Muscle of back (tissue), 11 donors: ENCODE results near the gene UXS1. TPM values are rescaled to one million over a fixed set of nuclear protein-coding genes. Genes with fewer than 3 reads are reported as not detected.
"Not testable (repeated sequence)": the region's sequence is repeated elsewhere in the genome, so short reads cannot be mapped to it uniquely, and the experiment has no call there.

ENCODE experiments used
- DNase-seq, 3 donors: peaks; one replicate each; pipeline versions ENCODE4 v3.0.0 to v3.0.0-alpha.2; 2013
- polyA plus RNA-seq, 10 donors: library from polyadenylated mRNA; unstranded; fragments of 120-200 nt; gene quantifications; one replicate each; pipeline ENCODE4 v1.2.1, GENCODE V29; 2013; ENCODE audit not compliant: insufficient read length in 10 of 10

UXS1 gene
- polyA plus RNA-seq, 10 donors = 34.9 to 45.3 (median 38.2) TPM

DNA sequence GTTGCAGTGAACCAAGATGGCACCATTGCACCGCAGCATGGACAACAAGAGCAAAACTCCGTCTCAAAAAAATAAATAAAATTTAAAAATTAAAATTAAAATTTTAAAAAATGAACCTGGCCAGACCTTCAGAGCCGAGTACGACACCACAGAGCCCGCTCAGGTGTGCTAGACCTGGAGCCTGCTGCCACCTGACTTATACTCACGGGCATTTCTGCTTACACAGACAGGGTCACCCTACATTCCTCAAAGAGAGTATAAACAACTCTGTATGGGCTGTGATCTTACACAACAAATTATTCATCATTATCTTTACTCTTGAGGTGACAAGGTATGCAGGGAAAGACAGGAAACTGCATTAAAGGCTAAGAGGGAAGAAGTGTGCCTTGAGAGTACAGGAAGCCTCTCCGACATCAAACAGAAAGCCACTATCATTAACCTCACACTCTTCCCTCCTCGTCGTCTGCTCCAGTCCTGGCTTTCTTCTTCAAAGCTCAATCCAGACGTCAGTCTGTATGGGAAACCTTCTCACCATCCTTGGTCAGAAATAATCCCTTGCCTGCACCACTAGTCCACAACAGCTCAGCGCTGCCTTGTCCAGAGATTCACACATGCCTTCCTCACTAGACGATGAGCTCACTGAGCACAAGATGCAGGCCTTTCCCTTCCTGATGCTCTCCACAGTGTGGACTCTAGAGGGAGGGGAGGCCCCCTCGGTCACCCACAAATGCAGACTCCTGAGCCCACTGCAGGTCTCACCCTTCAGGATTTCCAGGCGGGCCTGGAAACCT lies 56.2 kb downstream of the UXS1 start:
- DNase-seq = no peak

DNA sequence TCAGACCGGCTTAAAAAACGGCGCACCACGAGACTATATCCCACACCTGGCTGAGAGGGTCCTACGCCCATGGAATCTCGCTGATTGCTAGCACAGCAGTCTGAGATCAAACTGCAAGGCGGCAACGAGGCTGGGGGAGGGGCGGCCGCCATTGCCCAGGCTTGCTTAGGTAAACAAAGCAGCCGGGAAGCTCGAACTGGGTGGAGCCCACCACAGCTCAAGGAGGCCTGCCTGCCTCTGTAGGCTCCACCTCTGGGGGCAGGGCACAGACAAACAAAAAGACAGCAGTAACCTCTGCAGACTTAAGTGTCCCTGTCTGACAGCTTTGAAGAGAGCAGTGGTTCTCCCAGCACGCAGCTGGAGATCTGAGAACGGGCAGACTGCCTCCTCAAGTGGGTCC lies 62.9 kb downstream of the UXS1 start:
- not testable (repeated sequence) for DNase-seq

DNA sequence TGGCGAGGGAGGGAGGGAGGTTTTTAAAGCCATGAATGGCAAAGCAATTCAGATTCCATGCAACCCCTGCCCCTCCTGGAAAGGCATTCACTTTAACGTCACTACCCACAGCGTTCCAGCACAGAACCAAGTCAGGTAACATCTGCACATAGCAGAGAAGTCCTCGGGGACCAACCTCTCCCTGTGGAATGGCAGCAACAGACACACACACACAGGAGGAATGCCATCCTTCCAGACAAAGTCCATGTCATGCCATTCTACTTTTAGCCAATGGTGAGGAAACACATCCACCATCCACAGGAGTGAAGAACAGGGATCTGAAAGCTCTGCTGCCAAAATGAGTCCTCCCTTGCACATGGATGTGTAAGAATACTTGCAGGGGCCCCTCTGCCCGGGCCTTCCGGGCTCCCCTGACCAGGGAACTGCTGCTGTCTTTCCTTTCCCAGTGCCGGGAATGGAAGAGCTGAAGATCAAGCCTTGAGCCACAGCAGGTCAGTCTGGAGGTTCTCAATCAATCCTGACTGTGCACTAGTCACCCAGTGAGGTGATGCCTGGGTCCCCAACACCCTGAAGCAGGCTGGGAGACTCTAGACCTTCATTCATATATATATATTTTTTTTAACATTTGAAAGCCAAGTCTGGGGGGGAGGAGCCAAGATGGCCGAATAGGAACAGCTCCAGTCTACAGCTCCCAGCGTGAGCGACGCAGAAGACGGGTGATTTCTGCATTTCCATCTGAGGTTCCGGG lies 63.7 kb downstream of the UXS1 start:
- no peak for DNase-seq

DNA sequence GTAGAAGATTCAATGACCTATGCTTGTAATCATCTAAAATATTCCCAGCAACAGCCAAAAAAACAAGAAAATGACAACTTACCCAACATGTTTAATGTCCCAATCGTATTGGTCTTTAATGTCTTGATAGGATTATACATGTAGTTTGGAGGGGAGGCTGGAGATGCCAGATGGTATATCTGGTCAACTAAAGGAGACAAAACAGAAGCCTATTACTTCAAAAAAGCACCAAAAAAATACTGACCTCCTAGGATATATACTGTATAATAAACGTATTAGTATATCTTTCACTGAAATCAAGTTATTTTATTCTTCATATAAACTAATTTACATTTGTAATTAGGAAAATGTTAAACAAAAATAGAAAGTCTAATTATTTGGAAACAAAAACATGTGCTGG lies 64.5 kb downstream of the UXS1 start:
- DNase-seq = no peak

DNA sequence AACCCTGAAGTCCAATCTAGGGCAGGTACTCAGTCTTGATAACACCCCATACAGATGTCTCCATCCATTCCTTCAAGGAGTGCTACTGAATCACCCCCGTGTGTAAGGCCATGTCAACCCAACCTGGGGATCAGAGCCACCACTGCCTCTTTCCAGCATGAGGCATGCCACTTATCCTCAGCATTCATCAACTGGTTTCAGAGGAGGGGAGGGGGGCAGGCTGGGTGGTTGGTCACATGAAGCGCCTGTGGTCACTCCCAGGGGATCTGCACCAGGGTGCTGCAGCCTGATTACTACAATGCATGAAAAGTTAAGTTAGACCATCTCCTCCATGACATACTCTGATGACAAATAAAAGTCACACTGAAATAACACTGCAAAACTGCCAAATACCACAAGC lies 65.0 kb downstream of the UXS1 start:
- no peak for DNase-seq

DNA sequence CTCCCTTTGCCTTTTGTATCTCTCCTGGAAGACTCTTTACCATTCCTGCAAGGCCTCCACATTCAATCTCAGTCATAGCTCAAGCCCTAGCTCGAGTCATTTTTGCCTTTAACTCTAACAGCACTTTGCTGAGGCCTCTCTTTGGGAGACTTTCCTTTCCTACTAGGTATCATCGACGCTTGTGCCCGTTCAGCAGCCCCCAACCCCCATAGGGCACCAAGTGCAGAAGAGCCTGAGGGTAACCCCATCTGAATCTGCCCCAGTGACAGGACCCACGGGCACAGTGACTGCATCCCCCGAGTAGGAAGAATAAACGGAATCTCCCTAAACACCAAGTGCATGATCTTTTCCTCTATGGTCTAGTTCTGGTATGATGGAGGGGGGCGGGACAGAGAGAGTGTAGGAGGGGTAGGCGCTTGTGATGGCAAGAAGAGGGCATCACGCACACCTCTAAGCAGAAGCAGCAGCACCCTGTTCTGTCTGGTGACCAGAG lies 66.3 kb downstream of the UXS1 start:
- no peak for DNase-seq

DNA sequence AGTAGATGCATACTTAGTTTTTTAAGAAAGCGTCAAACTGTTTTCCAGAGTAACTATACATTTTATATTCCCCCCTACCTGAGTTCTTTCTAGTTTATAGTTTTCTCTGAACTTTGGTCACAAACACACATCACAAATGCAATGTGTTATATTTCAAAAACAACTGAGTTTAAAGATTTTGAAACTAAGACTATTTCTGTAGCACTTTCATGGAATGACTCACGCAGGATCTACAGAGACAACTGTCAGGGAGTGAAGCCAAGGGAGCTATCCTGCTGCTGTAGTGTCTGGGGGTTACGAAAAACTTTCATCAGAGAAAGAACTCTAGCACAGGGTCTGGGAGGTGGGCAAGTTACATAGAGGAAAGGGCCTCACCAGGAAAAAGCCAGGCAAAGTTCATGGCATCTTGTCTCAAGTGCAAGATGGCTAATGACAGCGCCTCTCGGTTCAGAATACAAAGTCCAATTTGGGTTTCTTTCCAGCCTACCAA lies 66.8 kb downstream of the UXS1 start:
- peak in 1 of 3 donors; percentile 51 for DNase-seq

DNA sequence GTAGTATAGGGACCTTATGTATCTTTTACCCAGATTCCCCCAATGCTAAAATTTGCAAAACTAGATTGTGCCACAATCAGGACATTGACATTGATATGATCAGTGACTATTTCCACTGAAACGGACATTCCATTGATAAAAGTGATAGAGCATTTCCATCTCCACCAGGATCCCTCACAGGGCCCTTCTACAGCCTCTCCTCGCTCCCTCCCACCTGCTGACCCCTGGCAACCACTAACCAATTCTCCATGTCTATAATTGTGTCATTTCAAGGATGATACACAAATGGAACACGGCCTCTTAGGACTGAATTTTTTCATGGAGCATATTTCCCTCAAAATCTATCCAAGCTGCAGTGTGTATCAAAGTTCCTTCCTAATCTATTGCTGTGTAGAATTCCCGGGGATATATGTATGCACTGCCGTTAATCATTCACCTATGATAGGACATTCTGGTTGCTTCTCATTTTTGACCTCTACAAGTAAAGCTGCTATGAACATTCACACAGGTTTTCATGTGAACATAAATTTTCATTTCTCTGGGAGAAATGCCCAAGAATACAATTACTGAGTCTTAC lies 67.3 kb downstream of the UXS1 start:
- DNase-seq = no peak

DNA sequence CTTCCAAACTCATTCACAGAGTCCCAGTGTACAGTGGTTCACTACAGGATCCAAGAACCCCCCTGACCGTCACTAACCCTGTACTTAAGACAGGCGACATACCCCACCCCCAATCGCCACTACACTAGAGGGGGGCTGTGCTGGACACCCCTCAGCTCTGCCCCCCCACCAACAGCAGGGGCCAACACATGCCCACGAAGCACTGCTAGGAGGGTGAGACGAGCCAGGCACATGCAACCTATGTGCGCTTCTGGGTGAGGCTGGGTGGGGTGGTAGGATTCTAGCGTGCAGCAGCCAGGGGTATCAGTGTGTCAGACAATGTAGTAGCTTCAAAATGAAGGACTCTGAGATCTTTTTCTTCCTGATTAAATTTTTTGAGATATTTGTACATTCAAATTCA lies 67.8 kb downstream of the UXS1 start:
- no peak for DNase-seq

DNA sequence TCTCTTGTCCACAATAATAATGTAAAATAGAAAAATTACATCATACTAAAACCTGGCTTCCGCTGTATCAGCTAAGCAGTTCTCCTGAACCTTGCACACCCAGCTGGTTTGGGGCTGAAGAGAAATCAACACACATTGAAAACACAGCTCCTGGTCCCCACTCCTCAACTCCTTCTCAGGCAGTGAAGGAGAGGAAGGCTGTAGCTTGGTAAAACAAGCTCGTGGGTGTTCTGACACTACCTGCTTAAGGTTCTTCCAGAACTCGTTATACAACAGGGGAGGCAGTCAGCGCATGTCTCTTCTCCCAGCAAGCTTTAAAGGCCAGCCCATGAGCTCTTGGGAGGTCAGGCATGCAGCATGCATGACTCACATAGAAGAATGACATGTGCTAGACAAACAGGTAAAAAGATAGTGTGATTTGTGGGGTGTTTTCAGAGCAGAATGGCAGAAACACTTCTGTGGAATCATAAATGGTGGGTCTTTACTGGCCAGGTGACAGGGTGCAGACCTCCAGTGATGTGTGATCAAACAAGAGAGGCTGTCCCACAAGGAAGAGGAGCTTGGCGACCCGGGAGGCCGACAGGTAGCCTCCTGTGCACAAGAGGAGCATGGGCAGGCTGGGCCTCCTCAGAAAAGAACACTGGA lies 69.1 kb downstream of the UXS1 start:
- no peak for DNase-seq

DNA sequence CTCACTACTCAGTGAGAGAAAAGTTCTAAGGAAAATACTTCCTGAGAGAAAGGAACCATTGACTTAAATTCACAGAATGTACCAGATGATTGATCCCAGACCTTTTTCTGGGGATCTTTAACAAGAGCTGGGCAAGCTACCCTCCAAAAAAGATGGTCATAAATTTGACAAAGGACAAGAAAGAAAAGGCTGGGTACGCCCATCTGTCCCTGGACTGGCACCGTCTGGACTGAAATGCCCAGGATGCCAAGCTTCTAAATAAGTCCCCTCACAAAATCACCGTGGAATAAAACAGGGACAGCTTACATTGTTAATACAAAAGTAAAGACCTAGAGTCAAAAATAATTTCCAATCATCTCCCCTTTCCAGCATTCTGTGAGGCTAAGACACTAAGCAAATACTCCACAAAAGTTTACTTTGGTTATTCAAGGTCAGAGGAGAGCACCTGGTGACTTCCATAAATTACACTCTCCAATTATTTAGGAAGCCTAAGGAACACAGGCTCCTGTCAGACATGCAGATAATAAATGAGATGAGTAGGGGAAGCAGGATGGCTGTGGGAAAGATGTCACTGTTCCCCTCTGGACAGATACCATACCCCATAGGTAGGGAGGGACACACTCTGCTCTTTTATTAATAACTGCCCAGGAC lies 69.9 kb downstream of the UXS1 start:
- DNase-seq = no peak

DNA sequence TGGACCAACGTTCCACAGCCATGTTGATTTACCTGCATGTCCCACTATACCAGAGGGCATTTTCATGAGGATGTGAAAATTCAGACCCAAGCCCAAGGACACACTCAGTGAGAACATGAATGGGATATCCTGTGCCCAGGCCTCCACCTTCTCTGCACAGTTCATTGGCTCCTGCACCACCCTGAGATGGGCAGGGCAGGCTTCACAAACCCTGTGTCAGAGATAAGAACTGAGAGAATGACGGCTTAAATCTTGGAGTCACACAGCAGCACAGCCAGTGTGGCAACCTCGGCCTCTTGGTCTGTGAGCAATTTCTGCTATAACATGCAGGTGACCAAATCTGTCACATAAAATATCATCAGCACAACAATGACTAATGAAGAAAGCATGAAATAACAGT lies 71.9 kb downstream of the UXS1 start:
- DNase-seq = no peak

DNA sequence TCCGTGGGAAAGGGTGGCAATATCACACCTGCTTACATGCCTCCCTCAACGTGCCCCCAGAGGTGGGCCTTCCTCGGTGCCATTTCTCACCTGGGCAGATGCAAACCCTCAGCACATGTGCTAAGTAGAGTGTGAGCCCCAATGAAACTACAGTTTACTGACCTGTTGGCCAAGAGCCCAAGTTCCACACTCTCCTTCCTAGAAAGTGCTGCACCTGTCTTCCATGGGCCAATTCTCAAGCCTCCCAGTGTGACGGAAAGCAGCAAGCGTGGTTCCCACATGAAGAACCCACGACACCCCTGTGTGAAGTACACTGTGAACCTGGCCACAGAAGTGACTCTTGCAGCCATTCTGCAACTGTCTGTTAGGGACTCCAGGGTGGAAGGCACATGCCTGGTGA lies 73.7 kb downstream of the UXS1 start:
- DNase-seq = no peak

DNA sequence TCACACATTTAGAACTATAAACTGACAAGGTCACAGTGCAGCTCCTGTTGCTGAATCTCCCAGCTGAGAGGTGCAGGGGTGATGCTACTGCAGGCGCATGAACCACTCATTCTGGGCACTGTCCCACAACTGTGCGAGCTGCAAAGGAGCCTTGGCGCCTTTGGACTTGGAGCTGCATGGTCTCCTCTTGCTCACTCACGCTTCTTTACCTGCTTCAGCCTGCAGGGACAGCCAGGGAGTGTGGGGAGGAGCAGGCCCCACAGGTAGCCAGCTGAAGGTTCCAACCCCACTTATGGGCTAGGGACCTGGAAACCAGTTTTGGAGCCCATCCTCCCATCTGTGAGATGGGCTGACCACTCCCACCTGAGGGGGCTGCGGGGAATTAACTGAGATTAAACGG lies 75.0 kb downstream of the UXS1 start:
- DNase-seq = no peak

DNA sequence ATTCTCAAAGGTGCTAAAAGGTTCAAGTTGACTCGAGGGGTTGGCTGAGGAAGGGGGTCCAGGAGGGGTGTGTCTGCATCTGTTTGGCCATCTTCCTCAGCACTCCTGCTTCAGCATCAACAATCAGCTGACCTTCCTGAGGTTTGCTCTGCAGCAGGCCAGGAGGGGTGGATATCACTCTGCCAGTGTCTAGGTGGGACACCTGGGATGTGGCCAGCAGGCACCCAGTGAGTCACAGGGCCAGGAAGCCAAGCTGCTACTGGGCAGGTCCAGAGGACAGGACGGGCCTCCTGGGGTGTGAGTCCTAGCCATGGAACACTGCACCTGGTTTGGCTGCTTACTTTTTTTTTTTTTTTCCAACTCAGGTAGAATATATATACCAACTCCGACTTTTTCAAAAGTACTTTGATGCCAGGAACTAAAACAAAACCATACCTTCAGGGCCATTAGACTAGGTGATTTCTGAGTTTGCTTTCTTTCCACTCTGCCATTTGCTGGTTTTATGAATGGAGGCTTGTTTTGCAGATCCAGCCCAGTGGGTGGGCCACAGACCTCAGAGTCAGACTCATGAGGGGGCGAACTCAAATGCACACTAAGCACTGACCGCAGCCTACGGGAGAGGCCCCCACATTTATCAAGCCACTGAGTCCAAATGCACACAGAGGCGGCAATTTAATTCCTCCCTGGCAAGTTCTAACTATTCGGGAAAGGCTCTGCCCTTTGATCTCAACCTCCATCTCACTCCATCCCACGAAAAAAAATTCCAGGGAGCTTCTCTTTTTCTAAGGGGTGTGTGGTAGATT lies 76.0 kb downstream of the UXS1 start:
- DNase-seq = no peak

DNA sequence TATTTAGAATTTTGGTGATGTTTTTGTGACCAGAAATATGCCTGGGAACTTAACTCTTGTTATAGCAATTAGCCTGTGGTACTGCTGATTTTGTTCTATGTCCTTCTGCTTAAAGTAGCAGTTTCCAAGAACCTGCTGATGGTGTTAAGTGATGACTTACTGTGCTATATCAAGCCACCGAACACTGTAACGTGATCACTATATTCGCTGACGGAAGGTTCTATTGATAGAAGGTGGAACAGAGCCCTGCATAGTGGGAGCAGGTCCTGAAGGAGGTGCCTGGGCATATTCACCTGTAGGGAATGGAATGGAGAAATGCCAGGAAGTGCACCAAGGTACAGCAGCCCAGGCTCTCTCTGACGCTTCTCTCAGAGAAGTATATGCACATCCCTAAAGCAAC lies 76.8 kb downstream of the UXS1 start:
- peak in 1 of 3 donors; percentile 28 for DNase-seq

DNA sequence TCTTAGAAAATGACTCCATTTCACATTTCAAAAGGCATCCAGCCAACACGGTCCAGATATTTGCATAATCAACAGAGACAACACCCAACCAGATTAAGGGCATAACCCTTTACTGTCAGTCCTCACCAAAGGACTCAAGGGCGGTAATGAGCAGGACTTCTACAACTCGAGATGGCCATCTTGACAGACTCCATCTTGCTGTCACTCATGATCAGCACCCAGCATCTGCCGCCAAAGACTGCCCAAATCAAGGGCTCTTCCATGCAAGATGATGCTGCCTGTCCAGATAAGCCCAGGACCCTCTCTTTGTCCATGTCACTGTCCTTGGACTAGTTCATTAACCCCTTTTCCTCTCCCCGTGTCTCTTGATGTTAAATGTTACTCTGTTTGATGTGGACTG lies 77.9 kb downstream of the UXS1 start:
- DNase-seq = no peak

DNA sequence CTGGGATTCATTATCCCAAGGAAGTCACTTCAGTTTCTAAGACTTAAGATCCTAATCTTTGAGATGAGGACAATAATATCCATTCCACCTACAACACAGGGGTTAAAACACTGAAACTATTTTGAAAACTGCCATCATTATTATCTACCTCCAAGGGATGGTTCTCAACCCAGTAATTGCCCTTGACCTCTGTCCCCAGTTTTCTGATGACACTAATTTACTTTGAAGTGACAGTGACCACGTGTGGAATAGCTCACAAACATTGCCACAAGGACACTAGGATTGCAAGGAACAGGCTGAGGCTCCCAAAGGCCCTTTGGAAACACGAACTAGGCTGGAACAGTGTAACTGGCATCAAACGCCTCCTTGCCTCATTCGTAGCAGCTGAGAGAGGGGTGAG lies 78.4 kb downstream of the UXS1 start:
- no peak for DNase-seq

DNA sequence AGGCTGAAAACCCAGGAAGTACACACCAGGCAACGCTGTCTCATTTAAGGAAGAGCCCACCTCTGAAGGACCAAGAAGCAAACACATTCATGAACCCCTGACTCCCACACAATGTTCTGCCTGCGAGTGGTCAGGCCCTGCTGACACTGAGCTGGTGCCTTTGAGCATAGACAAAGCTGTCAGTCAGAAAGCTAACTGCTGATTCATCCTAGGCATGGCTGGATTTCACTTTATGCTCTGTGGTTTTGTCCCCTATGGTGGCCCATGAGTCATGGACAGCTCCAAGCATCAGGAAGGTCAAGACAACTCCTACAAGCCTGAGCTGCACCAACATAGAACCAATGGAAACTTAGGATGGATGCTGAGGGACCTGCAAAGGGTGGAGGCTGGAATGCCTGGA lies 78.9 kb downstream of the UXS1 start:
- peak in 1 of 3 donors; percentile 36 for DNase-seq

DNA sequence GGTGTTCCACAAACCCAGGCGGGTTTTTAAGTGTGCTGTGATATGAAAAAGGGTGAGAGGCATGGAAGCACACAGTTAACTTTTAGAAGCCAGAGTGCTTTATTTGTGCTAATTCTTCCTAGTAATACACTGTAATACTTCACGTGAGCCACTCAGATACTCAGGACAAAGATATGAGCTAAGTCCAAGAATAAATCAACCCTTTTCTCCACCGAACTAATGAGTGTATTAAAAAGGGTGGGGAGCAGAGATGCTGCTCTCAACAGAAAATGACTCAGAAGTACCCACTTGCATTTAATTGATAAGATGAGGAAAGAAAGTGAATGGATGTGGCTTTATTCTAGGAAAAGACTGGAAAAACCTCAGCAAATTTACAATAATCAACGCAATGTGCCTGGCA lies 79.9 kb downstream of the UXS1 start:
- no peak for DNase-seq
